Germinal center (tissue), 1 donor: ENCODE measurements around the gene COL5A1.

Source experiments
- DNase-seq: peaks from one replicate; pipeline ENCODE4 v3.0.0; 2012; ENCODE audit warnings: mixed read lengths, low spot score

COL5A1 gene

DNA sequence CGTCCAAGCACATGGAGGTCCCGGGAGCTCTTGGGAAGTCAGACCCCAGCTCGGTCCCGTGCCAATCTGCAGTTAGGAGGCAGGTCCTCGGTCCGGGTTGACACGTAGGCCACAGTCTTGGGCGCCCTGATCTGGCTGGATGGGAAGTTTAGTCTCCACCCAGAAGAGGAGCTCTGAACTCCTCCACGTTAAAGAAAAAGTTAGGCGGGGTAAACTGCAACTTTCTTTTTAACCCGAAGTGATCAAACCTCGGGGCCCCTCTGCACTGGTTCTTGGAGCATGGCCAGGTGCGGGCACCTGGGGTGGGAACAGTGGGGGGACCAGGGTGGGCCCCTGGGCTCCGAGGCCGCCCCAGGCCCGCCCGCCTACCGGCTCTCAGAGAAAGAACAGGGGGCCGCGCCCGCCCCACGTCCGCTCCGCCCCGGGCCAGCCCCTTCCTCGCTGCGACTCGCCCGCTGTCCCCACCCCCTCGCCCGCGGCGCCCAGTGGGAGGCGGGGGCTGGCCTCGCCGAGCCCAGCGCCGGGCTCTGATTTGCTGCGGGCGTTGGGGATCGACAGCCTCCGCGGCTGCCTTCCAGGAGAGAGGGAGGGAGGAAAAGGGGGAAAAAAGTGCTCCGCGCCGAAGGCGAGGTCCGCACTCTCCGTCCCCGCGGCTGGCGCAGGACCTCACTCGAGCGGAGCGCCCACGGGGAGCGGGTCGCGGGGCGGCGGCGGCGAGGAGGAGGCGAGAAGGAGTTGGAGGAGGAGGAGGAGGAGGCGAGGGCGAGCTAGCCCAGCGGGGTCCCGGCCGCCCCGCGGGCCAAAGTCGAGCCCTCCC, at the start of gene COL5A1:
Gene COL5A1 (plus strand): TSS at position 631 of the 817 bp plus-strand sequence. CDS start 385 bp downstream, outside the sequence.
- no peak for DNase-seq

DNA sequence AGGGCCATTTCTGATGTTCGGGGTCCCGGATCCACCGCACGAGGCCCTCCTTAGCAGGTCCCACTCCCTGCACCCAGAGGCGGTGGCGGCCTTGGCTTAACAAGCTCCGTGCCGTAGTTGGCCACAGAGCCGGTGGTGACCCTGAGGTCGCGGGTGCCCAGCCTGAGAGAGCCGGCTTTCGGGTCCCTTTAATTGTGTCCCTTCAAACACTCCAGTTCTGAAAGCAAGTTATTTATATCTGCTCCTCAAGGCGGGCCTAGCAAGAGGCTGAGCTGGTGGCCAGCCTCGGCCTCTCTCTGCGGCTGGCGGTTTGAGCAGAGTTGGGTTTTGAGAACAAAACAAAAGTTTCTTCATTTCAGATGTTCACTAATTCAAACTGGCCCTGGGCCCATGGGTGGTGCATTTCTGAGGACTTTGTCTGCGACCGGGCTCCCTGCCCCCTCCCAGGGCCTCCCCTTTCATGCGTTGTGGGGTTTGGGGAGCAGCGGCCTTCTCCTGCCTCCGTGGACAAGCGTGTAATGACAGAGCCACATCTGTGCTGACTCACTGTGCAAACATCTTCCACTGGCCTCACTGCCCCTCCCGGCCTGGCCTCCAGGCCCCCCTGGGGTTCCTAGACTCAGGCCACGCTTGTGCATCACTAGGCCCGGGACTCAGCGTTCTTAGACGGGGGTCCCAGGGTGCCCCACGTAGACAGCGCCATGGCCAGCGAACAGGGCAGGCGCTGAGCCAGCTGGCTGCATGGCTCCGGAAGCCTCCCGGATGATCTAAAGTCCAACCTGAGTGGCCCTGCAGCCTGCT, 49.4 kb upstream of the COL5A1 start:
- DNase-seq, result no peak

DNA sequence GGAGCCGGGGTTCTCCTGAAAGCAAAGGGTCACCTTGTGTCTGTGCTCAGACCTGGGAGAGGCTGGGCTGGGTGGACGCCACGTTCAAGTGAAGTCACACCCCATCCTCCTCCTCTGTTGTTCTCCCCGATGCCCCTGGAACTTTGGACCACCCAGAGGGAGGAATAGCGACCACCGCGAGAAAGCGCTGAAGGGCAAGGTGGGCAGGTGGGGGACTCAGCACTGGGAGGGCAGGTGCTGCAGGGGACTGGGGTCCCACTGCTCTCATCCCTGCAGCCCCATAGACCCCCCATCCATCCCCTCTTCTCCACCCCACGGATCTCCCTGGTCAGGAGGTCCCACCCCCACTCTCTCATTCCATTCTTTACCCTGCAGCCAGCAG, 48.8 kb upstream of the COL5A1 start:
- no peak for DNase-seq

DNA sequence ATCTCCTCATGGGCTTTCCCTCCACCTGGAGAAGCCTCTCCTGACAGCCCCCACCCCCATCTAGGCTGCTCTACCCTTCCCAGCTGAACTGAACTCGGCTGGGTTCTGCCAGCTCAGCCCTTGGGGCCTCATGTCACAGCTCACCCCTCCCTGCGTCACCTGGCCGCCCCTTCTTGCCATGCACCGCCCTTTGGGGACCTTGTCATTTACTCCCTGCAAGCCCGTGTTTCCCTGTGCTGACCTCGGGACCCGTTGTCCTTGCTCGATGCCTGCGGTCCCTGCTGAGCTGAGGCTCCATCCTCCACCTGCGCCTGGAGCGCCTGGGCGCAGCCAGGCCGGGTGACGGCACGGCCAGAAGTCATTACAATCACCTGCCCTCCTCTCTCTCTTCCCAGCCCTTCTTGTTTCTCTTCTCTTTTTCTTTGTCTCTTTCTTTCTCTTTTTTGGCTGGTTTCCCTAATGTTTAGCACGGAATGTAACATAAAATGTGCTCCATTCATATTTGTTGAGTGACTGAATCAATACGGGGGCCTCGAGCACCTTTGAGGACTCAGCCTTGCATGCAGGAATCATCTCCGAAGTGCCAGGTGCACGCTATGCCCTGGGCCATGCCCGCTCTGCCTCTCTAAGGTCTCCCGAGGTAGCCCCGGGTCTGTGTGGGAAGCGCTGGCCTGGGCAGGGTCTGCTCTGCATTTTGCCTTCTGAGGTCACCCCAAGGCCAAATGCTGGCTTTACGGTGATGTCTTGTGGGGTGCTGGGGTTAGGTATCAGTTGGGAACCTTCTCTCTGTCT, 48.1 kb upstream of the COL5A1 start:
- no peak for DNase-seq

DNA sequence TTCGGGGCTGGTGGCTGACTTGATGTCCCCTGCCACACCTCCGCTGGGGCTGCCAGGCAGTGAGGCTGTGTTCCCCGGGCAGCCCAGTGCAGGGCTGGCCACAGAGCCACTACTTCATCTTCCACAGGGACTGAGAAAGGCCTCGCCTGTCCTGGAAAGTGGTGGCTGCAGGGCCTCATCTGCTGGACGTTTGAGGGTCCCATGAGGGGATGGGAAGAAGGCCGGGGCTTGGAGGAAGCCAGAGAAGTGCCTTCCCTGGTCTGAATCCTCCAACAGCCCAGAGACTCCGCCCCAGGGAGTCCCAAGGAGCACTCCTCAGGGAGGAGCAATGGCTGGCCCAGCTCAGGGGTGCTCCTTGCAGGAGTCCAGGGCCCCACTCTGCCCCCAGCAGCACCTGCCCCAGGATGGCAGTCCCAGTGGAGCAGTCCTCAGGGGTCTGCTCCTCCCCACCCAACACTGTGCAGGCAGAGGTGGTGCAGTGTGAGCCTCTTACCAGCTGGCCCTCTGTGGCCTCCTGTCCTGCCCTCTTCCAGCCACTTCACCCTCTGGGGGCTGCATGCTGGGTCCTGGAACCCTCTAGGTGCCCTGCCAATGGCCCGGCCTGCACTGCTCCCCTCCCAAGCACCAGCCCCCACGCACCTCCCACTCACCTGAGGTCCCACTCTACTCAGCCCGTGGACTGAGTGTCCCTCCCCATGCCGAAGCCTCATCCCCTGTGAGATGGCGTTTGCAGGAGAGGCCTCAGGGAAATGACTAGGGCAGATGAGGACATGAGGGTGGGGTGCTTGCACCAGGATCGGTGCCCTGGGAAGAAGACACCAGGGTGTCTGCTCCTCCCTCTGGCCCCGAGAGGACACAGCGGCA, 47.3 kb upstream of the COL5A1 start:
- DNase-seq, result no peak

DNA sequence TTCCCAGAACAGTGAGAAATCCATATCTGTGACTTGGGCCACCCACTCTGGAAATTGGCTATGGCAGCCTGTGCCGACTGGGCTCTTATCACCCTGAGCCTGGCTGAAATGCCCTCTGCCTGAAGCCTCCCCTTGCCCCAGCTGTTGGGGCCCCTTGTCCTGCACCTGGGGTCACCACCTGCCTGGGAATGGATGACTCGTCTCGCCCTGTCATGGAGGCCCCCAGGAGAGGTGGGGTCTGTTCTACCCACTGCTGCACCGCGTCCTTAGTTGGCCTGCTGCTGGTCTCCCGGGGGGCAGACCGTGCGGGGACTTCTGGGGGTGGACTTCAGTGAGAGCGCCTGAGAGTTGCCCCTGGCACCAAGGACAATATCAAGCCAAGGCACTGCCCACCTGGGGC, 46.6 kb upstream of the COL5A1 start:
- no peak for DNase-seq

DNA sequence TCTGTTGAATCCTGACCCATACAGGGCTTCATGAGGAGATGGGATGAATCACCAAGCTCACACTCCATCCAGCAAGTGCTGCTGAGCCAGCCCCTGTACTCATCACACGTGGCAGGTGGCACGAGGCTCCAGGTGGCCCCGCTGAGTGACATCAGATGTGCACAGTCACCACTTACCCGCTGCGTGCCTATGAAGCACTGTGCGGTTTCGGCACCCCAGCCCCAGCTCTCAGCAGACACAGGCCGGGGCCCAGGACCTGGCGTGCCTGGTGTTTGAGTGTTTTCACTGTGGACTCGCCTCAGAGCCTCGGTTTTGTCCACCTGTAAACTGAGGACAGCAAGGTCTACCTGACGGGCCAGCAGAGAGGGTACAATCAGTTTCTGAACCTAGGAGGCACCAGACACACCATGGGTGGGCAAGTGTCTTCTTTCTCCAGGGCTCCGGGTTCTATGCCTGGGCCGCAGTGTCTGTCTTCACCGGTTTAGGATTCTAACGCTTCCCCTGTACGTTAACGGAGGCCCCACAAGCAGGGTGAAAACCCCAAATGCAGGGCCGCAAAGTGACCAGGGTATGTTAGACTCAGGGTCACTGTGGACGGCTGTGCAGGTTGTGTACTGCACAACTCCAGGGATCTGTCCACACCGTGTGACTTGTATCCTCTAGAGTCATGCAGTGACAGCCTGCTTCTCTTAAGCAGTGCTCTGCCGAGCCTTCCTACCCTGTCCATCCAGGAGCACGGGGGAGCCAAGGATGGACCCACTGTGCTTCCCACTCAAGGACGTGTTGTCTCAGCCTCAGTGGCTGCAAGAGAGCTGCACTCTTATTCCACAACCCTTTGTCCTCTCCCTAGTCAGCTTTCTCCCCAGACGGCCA, 44.3 kb upstream of the COL5A1 start:
- no peak for DNase-seq

DNA sequence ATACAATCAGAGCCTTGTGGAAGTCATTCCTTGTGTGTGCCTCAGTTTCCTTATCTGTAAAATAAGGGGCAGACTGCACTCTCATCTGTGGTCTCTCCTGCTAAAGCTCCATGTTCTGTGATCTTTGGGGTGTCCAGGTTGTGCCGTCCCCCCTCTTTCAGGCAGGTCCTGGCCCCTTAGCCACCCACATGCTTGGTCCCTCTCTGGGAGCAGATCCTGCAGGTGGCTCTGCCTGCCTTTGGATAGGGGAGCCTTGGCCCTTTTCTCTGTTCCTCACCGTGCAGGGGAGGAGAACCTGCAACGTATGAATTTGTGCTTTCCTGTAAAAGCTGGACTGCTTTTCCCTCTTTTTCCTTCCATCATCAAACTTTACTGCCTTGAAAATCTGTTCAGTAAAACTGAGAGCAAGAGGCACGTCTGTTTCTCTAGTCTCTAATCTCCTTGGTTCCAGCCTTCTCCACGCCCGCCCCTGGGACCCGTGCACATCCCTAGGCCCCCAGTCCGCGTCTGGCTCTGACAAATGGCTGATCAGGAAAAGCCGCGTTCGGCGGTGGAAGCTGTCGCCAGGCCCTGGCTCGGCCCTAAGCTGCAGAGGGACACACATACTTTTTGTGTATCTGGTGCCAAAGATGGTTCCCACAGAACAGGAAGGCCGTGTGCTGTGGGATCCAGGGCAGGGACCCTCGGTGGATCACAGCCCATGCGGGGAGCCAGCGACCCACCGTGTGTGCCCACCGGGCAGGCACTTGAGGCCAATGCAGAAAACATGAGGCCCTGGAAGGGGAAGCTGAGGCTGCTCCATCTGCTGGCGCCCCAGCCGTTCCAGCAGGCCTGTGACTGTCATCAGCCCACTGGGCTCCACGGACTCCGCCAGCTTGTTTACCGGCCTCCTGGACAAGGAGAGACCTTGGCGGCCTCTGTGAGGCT, 43.4 kb upstream of the COL5A1 start:
- no peak for DNase-seq

DNA sequence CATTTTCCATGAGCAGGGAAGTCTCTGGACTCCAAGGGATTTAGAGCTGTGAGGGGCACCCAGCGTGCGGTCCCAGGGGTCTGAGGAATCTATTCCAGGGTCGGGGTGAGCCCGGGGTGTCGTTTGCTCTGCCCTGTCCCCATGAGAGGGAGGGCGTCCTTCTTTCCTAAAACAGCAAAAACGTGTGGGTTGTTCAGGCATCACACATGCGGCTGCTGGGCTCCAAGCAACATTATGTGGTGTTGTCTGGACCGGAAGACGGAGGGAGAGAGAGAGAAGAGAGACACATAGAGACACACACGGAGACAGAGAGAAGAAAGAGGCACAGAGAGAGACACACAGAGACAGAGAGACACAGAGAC, 42.7 kb upstream of the COL5A1 start:
- DNase-seq, result no peak

DNA sequence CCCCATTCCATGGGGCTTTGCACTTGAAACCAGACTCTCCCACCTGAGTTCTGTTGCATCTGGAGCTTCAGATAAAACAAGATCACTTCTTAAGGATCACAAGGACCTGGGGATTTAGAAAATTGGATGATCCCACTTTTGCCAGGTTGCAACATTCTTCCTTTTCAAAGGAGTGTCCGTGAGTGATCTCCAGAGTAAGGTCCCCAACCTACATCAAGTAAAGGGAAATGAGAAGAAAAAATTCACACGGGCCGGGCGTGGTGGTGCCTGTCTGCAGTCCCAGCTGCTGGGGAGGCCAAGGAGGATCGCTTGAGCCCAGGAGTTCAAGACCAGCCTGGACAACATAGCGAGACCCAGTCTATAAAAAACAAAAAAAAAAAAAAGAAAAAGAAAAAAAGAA, 41.2 kb upstream of the COL5A1 start:
- DNase-seq, result no peak

DNA sequence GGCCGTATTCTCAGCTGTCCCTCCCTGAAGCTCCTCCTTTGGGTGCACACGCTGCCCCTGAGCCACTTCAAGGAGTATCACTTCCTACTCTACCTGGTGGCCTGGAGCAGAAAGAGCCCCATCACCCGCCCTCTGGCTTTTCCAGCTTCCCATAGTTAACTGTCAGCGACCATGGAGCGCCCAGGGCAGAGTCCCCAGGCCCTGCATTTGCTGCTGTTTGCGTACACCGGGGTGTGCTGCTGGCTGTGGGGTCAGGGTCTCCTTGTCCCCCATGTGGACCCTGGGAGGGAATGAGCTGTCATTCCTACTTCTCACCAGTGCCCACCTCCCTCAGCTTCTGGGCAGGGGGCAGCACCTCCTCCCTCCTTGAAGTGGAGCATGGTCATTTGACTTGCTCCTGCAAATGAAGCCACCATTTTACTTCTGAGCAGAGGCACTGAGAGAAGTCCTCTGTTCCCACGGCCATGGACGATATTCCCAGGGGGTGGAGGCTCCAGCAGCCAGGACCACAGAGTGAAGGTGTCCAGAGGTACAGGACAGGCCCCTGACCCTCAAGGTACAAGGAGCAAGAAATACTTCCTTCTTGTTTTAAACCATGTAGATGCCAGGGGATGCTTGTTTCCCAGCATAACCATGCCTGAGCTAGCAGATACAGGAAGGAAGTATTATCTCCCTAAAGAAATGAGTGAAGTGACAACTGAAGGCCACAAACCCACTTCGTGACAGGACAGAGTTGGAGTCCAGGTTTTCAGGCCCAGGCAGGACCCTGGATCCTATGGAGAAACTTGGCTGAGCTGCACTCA, 40.6 kb upstream of the COL5A1 start:
- DNase-seq, result no peak

DNA sequence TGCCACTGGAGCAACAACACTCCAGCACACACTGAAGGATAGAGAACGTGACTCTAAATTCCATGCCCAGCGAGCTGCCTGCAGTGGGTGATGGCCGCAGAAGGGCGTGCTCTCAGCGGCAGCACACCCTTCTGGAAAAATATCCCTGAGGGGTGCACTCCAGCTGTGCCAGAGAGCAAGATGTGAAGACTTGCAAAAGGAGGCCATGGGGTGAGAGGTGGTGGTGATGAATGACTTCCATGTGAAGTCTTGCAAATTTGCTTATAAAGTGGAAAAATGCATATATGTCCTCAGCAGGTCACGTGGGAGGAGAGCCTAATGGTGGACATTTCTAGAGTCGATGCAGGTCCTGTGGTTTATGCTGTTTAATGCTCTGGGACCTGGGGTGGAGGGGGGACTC, 39.8 kb upstream of the COL5A1 start:
- no peak for DNase-seq

DNA sequence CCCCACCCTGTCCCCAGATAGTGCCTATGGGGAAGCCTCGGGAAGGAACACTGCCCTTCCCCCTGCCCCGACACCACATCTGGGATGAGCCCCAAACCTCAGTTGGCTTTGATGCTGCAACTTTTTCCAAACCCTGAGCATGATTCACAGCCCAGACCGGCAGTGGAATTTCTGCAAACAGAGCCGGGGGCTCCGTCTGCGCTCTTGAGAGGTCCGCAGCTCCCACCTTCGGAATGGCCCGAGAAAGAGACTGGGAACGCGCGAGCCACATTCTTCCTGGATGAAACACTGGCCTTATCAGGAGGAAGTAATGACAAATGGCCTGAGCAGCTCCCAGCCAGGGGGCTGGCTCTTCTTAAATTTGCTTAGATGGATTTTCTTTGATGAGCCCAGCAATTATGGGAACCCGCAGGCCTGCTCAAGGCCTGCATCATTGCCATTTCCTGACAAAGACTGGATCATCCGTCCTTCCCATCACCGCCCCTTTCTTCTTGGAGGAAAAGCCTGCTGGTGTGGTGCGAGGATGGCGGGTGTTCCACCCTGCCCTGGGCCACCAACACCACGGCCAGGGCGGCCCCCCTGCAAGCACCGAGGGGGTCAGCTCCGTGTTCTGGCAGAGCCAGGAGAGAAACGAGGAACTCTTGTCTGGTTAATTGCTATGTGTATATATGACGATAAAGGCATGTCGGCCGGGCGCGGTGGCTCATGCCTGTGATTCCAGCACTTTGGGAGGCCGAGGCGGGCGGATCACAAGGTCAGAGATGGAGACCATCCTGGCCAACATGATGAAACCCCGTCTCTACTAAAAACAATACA, 38.8 kb upstream of the COL5A1 start:
- DNase-seq, result no peak

DNA sequence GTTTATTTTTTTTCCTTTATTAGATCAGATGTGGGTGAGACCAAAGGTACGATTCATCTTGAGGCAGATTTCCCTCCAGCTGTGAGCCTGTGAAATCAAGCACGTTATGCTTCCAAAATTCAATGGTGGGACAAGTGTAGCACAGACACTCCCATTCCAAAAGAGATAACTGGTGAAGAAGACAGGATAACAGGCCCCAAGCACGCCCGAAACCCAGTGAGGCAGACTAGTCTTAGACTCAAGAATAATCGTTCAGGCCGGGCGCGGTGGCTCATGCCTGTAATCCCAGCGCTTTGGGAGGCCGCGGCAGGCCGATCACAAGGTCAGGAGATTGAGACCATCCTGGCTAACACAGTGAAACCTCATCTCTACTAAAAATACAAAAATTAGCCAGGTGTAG, 36.8 kb upstream of the COL5A1 start:
- no peak for DNase-seq

DNA sequence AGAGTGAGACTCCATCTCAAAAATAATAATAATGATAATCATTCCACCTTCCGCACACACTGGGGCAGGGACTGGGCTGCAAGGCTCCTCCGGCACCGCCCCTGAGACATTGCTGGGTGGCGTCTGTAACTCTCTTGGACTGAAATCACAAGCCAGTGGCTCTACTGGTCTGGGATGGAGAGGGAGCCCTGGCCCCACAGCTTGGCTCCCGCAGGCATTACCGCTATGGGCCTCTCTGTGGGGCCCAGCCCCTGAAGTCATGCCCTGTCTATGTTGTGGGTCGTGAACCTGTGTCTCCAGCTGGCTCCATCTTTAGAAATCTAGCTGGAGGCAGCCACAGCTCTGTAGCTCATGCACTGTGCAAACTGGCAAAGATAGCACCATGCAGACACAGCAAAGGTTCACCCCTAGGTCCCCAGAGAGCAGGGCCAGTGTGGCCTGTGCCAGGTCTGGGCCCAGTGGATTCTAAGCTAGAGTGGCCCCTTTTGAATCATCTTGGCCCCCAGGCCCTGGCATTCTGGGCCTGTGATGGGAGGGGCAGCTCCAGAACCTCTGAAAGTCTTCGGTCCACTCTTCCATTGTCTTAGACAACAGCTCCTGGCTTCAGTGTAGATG, 36.1 kb upstream of the COL5A1 start:
- no peak for DNase-seq

DNA sequence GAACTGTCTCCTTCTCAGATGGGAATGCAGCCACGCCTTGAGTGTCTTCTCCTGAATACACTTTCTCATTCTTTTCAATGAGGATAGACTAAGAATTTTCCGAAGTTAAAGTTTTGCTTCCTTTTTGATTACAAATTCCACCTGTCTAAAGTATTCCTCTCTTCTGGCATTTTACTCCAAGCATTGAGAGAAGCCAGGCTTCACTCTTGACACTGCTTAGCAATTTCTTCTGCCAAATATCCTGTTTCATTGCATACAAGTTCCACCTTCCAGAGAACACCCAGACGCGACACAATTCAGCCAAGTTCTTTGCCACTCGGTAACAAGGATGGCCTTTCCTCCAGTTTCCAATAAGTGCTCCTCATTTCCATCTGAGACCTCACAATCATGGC, 35.6 kb upstream of the COL5A1 start:
- DNase-seq, result no peak

DNA sequence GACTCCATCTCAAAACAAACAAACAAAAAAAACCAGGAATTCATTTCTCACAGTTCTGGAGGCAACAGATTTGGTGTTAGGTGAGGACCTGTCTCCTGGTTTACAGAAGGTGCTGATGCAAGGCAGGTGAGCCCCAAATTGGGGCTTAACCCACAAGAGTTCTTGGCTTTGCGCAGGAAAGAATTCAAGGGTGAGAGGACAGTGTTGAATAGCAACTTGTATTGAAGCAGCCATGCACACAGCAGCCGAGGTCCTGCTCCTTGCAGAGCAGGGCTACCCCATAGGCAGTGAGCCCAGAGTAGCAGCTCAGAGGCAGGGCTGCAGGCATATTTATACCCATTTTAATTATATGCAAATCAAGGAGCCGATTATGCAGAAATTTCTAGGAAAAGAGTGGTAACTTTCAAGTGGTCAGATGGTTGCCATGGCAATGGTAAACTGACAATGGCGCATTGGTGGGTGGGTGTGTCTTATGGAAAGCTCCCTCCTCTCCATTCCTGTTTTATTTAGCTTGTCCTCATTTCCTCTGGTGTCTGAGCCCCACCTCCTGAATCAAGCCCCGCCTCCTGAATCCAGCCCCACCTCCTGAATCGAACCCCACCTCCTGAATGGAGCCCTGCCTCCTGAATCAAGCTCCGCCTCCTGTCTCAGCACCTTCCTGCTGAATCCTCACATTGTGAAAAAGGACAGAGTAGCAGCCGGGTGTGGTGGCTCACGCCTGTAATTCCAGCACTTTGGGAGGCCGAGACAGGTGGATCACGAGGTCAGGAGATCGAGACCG, 34.5 kb upstream of the COL5A1 start:
- DNase-seq, result no peak
